Middle frontal gyrus (tissue), 1 donor: Measurements from ENCODE around the gene ZNF76.

Source experiments
- DNase-seq: peaks from one replicate; pipeline ENCODE4 v3.0.0-alpha.2; 2015; ENCODE audit warnings: low spot score; ENCODE audit errors: extremely low spot score

Gene ZNF76

GRCh38 chr6:35265523-35265922, 6.0 kb downstream of the ZNF76 start:
- DNase-seq = no peak

GRCh38 chr6:35267446-35267845, 7.9 kb downstream of the ZNF76 start:
- no peak for DNase-seq

- DNase-seq = no peak
Measured at GRCh38 chr6:35267897-35268296, 8.4 kb downstream of the ZNF76 start.

- no peak for DNase-seq
Measured at GRCh38 chr6:35272005-35272404, 12.5 kb downstream of the ZNF76 start.

- no peak for DNase-seq
Measured at GRCh38 chr6:35273822-35274559, 14.5 kb downstream of the ZNF76 start.

GRCh38 chr6:35275744-35276260, 16.3 kb downstream of the ZNF76 start:
- DNase-seq = no peak

- DNase-seq = no peak
Measured at GRCh38 chr6:35278708-35279107, 19.2 kb downstream of the ZNF76 start.

- no peak for DNase-seq
Measured at GRCh38 chr6:35280903-35281302, 21.4 kb downstream of the ZNF76 start.

- DNase-seq = no peak
Measured at GRCh38 chr6:35282472-35282871, 22.9 kb downstream of the ZNF76 start.

GRCh38 chr6:35283361-35283760, 23.8 kb downstream of the ZNF76 start:
- no peak for DNase-seq

- DNase-seq = no peak
Measured at GRCh38 chr6:35287671-35288396, 28.3 kb downstream of the ZNF76 start.

- DNase-seq = no peak
Measured at GRCh38 chr6:35288834-35289233, 29.3 kb downstream of the ZNF76 start.

GRCh38 chr6:35291491-35291890, 32.0 kb downstream of the ZNF76 start:
- DNase-seq = no peak

- DNase-seq = no peak
Measured at GRCh38 chr6:35292494-35292893, 33.0 kb downstream of the ZNF76 start.

GRCh38 chr6:35293681-35294080, 34.1 kb downstream of the ZNF76 start:
- no peak for DNase-seq

GRCh38 chr6:35294308-35294945, 34.9 kb downstream of the ZNF76 start:
- no peak for DNase-seq

GRCh38 chr6:35295036-35295435, 35.5 kb downstream of the ZNF76 start:
- DNase-seq = no peak

GRCh38 chr6:35295521-35296315, 36.2 kb downstream of the ZNF76 start:
- no peak for DNase-seq

- DNase-seq = no peak
Measured at GRCh38 chr6:35296931-35297600, 37.5 kb downstream of the ZNF76 start.

- DNase-seq = no peak
Measured at GRCh38 chr6:35297601-35298481, 38.3 kb downstream of the ZNF76 start, which contains the start of gene DEF6. TSS of gene DEF6 (plus strand) at chr6:35297818. CDS start at chr6:35297857, 39 bp downstream.
